Measurements from ENCODE around the gene MPST.
"Not testable (repeated sequence)": the region's sequence is repeated elsewhere in the genome, so short reads cannot be mapped to it uniquely, and the experiment has no call there.

MPST gene

GRCh38 chr22:37019309-37020191 lies at the start of gene MPST, which contains the start of gene TST:
Gene MPST, plus strand, starts transcription at chr22:37019742. Its CDS starts 95 bp downstream, at chr22:37019837.
Gene TST, minus strand, starts transcription at chr22:37019447. Its CDS starts 715 bp downstream, at chr22:37018732.
- DNase-seq (ENCODE audit: low read depth), result no peak

- no peak for DNase-seq (ENCODE audit: low read depth)
These were observed 48.0 kb upstream of the MPST start for GRCh38 chr22:36971341-36972125.

GRCh38 chr22:36976606-36977005 lies 42.9 kb upstream of the MPST start:
- no peak for DNase-seq (ENCODE audit: low read depth)

GRCh38 chr22:36977401-36977861 lies 42.1 kb upstream of the MPST start:
- DNase-seq (ENCODE audit: low read depth), result no peak

GRCh38 chr22:36977947-36978660 lies 41.4 kb upstream of the MPST start:
- DNase-seq (ENCODE audit: low read depth), result peak; percentile 51

- DNase-seq (ENCODE audit: low read depth), result no peak
These were observed 40.3 kb upstream of the MPST start for GRCh38 chr22:36979016-36979910.

GRCh38 chr22:36981247-36981775 lies 38.2 kb upstream of the MPST start:
- no peak for DNase-seq (ENCODE audit: low read depth)

GRCh38 chr22:36982136-36982535 lies 37.4 kb upstream of the MPST start:
- no peak for DNase-seq (ENCODE audit: low read depth)

- no peak for DNase-seq (ENCODE audit: low read depth)
These were observed 34.2 kb upstream of the MPST start for GRCh38 chr22:36985211-36985889.

GRCh38 chr22:36986242-36986821 lies 33.2 kb upstream of the MPST start:
- no peak for DNase-seq (ENCODE audit: low read depth)

GRCh38 chr22:36988075-36988832 lies 31.3 kb upstream of the MPST start:
- DNase-seq (ENCODE audit: low read depth), result no peak

- DNase-seq (ENCODE audit: low read depth), result not testable (repeated sequence)
These were observed 30.5 kb upstream of the MPST start for GRCh38 chr22:36989012-36989411.

- DNase-seq (ENCODE audit: low read depth), result no peak
These were observed 29.1 kb upstream of the MPST start for GRCh38 chr22:36990457-36990856.

GRCh38 chr22:36991206-36991605 lies 28.3 kb upstream of the MPST start:
- no peak for DNase-seq (ENCODE audit: low read depth)

GRCh38 chr22:36997746-36998145 lies 21.8 kb upstream of the MPST start:
- DNase-seq (ENCODE audit: low read depth), result no peak

- DNase-seq (ENCODE audit: low read depth), result no peak
These were observed 20.8 kb upstream of the MPST start for GRCh38 chr22:36998620-36999351.

GRCh38 chr22:36999463-36999862 lies 20.1 kb upstream of the MPST start:
- DNase-seq (ENCODE audit: low read depth), result no peak
